ENCODE measurements around the gene RNF220. TPM values are rescaled to one million over a fixed set of nuclear protein-coding genes. Genes with fewer than 3 reads are reported as not detected.

Gene RNF220
- total and polyA plus RNA-seq, 2 of the 4 experiments (the other 2 are of a cell fraction): 71.8 to 77.1 TPM

- Histone ChIP-seq H3K23ac (ENCODE audit: low read depth, low read length) (no peak overlapping the region), H2AK9ac (replicated peaks; ENCODE audit: low read depth, low read length, poor library complexity) (no peak overlapping the region), H4K8ac (ENCODE audit: low read depth in 2 of 2, low read length in 2 of 2) (no peak overlapping the region), H3K9me3 (ENCODE audit: control insufficient read depth, insufficient read depth, low read length) (no peaks in the 10 kb centered on the region), H3K4me1 (ENCODE audit: control insufficient read depth, insufficient read depth, low read length) (peaks cover 2% of the 10 kb centered on the region; the same call in 1 of the 2 replicates), H3K56ac (ENCODE audit: extremely low read depth, insufficient read depth, low read length) (no peak overlapping the region), H3K9ac (ENCODE audit: low read depth, low read length) (no peak overlapping the region), H3K27me3 (ENCODE audit: control insufficient read depth, insufficient read depth, low read length) (peaks cover 14% of the 10 kb centered on the region), H3K18ac (ENCODE audit: low read depth, low read length) (no peak overlapping the region), H3K9me1 (ENCODE audit: insufficient read depth, low read length) (no peaks in the 10 kb centered on the region), H3K14ac (replicated peaks; ENCODE audit: low read depth, low read length) (no peak overlapping the region), H2BK5ac (ENCODE audit: low read depth, low read length, poor library complexity, severe bottlenecking) (no peak overlapping the region), H2BK15ac (ENCODE audit: low read depth, low read length) (no peak overlapping the region), H4K5ac (ENCODE audit: low read depth, low read length) (no peak overlapping the region), H2BK120ac (ENCODE audit: low read depth, low read length) (no peak overlapping the region), H2AFZ (replicated peaks; ENCODE audit: low read length, poor library complexity) (no peak overlapping the region), H4K20me1 (ENCODE audit: insufficient read depth, low read length) (no peaks in the 10 kb centered on the region), H3K4me3 (ENCODE audit: insufficient read depth, low read depth, low read length) (no peak overlapping the region), H3K79me1 (ENCODE audit: low read depth in 1 of 2, low read length in 2 of 2) (no peaks in the 10 kb centered on the region), H4K91ac (ENCODE audit: insufficient read depth, low read depth, low read length) (no peak overlapping the region), H3K27ac (ENCODE audit: insufficient read depth, low read length) (no peak overlapping the region), H3K4me2 (ENCODE audit: low read depth, low read length) (no peak overlapping the region), H2BK20ac (ENCODE audit: low read depth, low read length) (no peak overlapping the region), H2AK5ac (ENCODE audit: low read depth, low read length) (no peak overlapping the region), H3K36me3 (ENCODE audit: control insufficient read depth, insufficient read depth, low read length) (no peaks in the 10 kb centered on the region), H3K4ac (ENCODE audit: low read depth, low read length) (no peak overlapping the region)
- DNase-seq: no peak
- dilution Hi-C loops (cut with HindIII; ENCODE audit: low sequenced_read_pairs, unreplicated experiment): no loop called here
- ChIA-PET CTCF (interaction anchor here (0.5 to 0.8 kb wide), 2 partner anchors 8 to 22 kb away, joined by 3 read pairs; no protein-coding TSS in a partner anchor), POLR2A (ENCODE audit: unreplicated experiment) (no interaction called here)
- no CpG with 5 or more reads among the region's 3 CpGs for WGBS, 2 experiments (ENCODE audit: extremely low coverage in 2 of 2, insufficient read length in 1 of 2)
- no peak for ATAC-seq (ENCODE audit: low read depth)
- intact Hi-C loops (cut with micrococcal nuclease): no loop called here
- no peak for TF ChIP-seq NFE2L2 (IDR thresholded peaks at IDR 0.05; ENCODE audit: low read depth, low read length)
- in situ Hi-C loops (cut with MboI; ENCODE audit: low sequenced_read_pairs): no loop called here
- BruUV-seq (replicated peaks): no TSS peak
Observed at GRCh38 chr1:44696101-44696500, 291.0 kb downstream of the RNF220 start.
